ENCODE data around the gene KCNJ6. TPM values are rescaled to one million over a fixed set of nuclear protein-coding genes. Genes with fewer than 3 reads are reported as not detected.

The KCNJ6 gene
- total and polyA plus RNA-seq, 5 donors: 0.03 TPM; not detected in 4

GRCh38 chr21:37560385-37560784 lies 355.9 kb downstream of the KCNJ6 start:
- no peak for ATAC-seq
- 77% methylated on average over 5 of the region's 5 CpGs for WGBS
- DNase-seq: no peak
- Histone ChIP-seq H3K27me3 (ENCODE audit: control insufficient read depth, insufficient read depth) (no peaks in the 10 kb centered on the region), H3K9me3 (ENCODE audit: control insufficient read depth, low read length) (no peaks in the 10 kb centered on the region), H3K4me3 (ENCODE audit: low read length) (no peak overlapping the region), H3K27ac (ENCODE audit: low read length) (peak overlapping the region; percentile 20), H3K4me1 (ENCODE audit: control insufficient read depth, insufficient read depth, low read length) (peaks cover 2% of the 10 kb centered on the region)
- intact Hi-C loops (cut with DNase I): loop anchor here in 2 of 4 donors (10.0 kb wide), 2 partner anchors 196 to 346 kb away; partner anchors contain the start of gene DYRK1A (in 2 of the 2)

GRCh38 chr21:37558676-37559211 lies 357.5 kb downstream of the KCNJ6 start:
- WGBS: 87% methylated on average over 8 of the region's 8 CpGs
- ATAC-seq (no peak), DNase-seq (no peak)
- no peak overlapping the region for H3K4me3 ChIP-seq (ENCODE audit: low read length)
- peaks cover 3% of the 10 kb centered on the region for H3K4me1 ChIP-seq (ENCODE audit: control insufficient read depth, insufficient read depth, low read length)
- no peaks in the 10 kb centered on the region for H3K27me3 ChIP-seq (ENCODE audit: control insufficient read depth, insufficient read depth)
- H3K9me3 ChIP-seq (ENCODE audit: control insufficient read depth, low read length): no peaks in the 10 kb centered on the region
- H3K27ac ChIP-seq (ENCODE audit: low read length): no peak overlapping the region
- intact Hi-C loops (cut with DNase I): loop anchor here in 1 of 4 donors (10.0 kb wide), 1 partner anchor 294 kb away; the partner anchor contains the start of gene VPS26C

All from right cardiac atrium (tissue), 5 donors.